ENCODE measurements around the gene OR6B1. TPM values are rescaled to one million over a fixed set of nuclear protein-coding genes. Genes with fewer than 3 reads are reported as not detected.

OR6B1 gene
- total RNA-seq, 4 donors from 2014 or later, result not detected

- H3K4me3 ChIP-seq (ENCODE audit: low read depth, poor library complexity, severe bottlenecking), result no peak overlapping the region
- no peak for DNase-seq (ENCODE audit: low spot score in 2 of 2)
- no peak for TF ChIP-seq POLR2A (IDR thresholded peaks at IDR 0.05)
- no peak for TF ChIP-seq CTCF (IDR thresholded peaks at IDR 0.05)
- intact Hi-C loops (cut with DNase I; ENCODE audit: low total_unique reads), result no loop called here
- WGBS, 2 donors, result 45 to 49% methylated on average over 4 of the region's 4 CpGs
Measured at GRCh38 chr7:144026203-144026883, 26.2 kb downstream of the OR6B1 start.

GRCh38 chr7:144027070-144027469, 26.9 kb downstream of the OR6B1 start:
- no peak overlapping the region for H3K4me3 ChIP-seq (ENCODE audit: low read depth, poor library complexity, severe bottlenecking)
- intact Hi-C loops (cut with DNase I; ENCODE audit: low total_unique reads), result no loop called here
- no peak for DNase-seq (ENCODE audit: low spot score in 2 of 2)
- TF ChIP-seq CTCF (IDR thresholded peaks at IDR 0.05) (no peak), POLR2A (IDR thresholded peaks at IDR 0.05) (no peak)
- 7 to 11% methylated on average over 3 of the region's 3 CpGs for WGBS, 2 donors

- intact Hi-C loops (cut with DNase I; ENCODE audit: low total_unique reads), result no loop called here
- no peak for TF ChIP-seq POLR2A (IDR thresholded peaks at IDR 0.05)
- TF ChIP-seq CTCF (IDR thresholded peaks at IDR 0.05), result no peak
- WGBS, 2 donors, result 37 to 44% methylated on average over 1 of the region's 1 CpG
- no peak overlapping the region for H3K4me3 ChIP-seq (ENCODE audit: low read depth, poor library complexity, severe bottlenecking)
- DNase-seq (ENCODE audit: low spot score in 2 of 2), result no peak
Measured at GRCh38 chr7:144027974-144028373, 27.9 kb downstream of the OR6B1 start.

- no peak for TF ChIP-seq POLR2A (IDR thresholded peaks at IDR 0.05)
- no peak for TF ChIP-seq CTCF (IDR thresholded peaks at IDR 0.05)
- intact Hi-C loops (cut with DNase I; ENCODE audit: low total_unique reads), result no loop called here
- DNase-seq (ENCODE audit: low spot score in 2 of 2), result no peak
- 86 to 87% methylated on average over 3 of the region's 3 CpGs for WGBS, 2 donors
- no peak overlapping the region for H3K4me3 ChIP-seq (ENCODE audit: low read depth, poor library complexity, severe bottlenecking)
Measured at GRCh38 chr7:144028547-144028946, 28.4 kb downstream of the OR6B1 start.

- WGBS, 2 donors, result 82 to 84% methylated on average over 5 of the region's 5 CpGs
- no peak overlapping the region for H3K4me3 ChIP-seq (ENCODE audit: low read depth, poor library complexity, severe bottlenecking)
- TF ChIP-seq POLR2A (IDR thresholded peaks at IDR 0.05), result no peak
- TF ChIP-seq CTCF (IDR thresholded peaks at IDR 0.05), result no peak
- DNase-seq (ENCODE audit: low spot score in 2 of 2), result no peak
- intact Hi-C loops (cut with DNase I; ENCODE audit: low total_unique reads), result no loop called here
Measured at GRCh38 chr7:144032516-144032915, 32.4 kb downstream of the OR6B1 start.

Data from lower leg skin (tissue), 4 donors.